ENCODE results near the gene HS2ST1. TPM values are rescaled to one million over a fixed set of nuclear protein-coding genes. Genes with fewer than 3 reads are reported as not detected.

Gene HS2ST1
- total and polyA plus RNA-seq, 2 donors (not counting 3 experiments of a cell fraction or from before 2014, with no cell fraction given): 5.5 to 31.2 TPM

DNA sequence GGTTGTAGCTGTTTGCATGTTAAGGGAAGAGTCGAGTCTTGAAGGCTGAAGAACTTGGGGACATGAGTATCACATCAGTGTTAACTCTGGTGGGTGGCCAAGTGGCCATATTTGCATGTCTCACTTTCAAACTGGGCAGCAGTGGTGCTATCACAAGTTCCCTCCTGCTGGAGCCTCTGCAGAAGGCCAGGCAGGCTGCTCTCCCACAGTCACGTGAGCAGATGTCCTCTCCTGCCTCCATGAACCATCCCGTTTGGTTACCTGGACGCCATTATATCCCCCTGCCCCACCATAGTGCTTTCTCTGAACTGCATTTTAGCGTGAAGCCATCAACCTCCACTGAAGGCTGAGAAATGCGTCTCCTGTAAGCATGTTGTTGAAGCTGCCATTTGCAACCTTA is 209.2 kb downstream of the HS2ST1 start:
- H3K27me3 ChIP-seq (ENCODE audit: control insufficient read depth in 2 of 2, insufficient read depth in 2 of 2, low read length in 2 of 2): peaks cover 2 to 5% of the 10 kb centered on the region in 2 experiments
- H4K20me1 ChIP-seq (replicated peaks; ENCODE audit: control insufficient read depth, extremely low read depth, insufficient read depth, low read length): no peaks in the 10 kb centered on the region
- H3K9me1 ChIP-seq (replicated peaks; ENCODE audit: control insufficient read depth, extremely low read depth, insufficient read depth, low read length): no peaks in the 10 kb centered on the region
- no TSS peak for BruUV-seq (replicated peaks)
- no peak overlapping the region for H3K4me3 ChIP-seq (replicated peaks in 1 of 3; ENCODE audit: insufficient read depth in 1 of 3, low read depth in 1 of 3, low read length in 3 of 3)
- H3K9me3 ChIP-seq (replicated peaks; ENCODE audit: control insufficient read depth, insufficient read depth, low read length): no peaks in the 10 kb centered on the region
- POLR2A ChIA-PET: no interaction called here
- intact Hi-C loops (cut with micrococcal nuclease) (no loop called here), dilution Hi-C loops (cut with MboI; ENCODE audit: extremely low pct_ligation_motif_present, low sequenced_read_pairs) (no loop called here)
- H3K27ac ChIP-seq (ENCODE audit: insufficient read depth, low read depth, low read length): no peak overlapping the region
- CTCF ChIA-PET: no interaction called here
- FAIRE-seq (no peak), DNase-seq (ENCODE audit: low read depth, low spot score) (no peak)
- H3K79me2 ChIP-seq (ENCODE audit: control insufficient read depth, insufficient read depth, low read length): no peaks in the 10 kb centered on the region
- no peak overlapping the region for H2AFZ ChIP-seq (ENCODE audit: low read depth, low read length)
- no peaks in the 10 kb centered on the region for H3K4me1 ChIP-seq (ENCODE audit: control insufficient read depth, extremely low read depth, insufficient read depth, low read length)
- no peaks in the 10 kb centered on the region for H3K36me3 ChIP-seq (ENCODE audit: control insufficient read depth in 2 of 2, extremely low read depth in 1 of 2, insufficient read depth in 2 of 2, low read length in 2 of 2)
- no peak overlapping the region for H3K9ac ChIP-seq (replicated peaks; ENCODE audit: extremely low read depth, insufficient read depth, low read length)
- no peak overlapping the region for H3K4me2 ChIP-seq (ENCODE audit: insufficient read depth, low read length)
- TF ChIP-seq EZH2 (IDR thresholded peaks at IDR 0.05; ENCODE audit: borderline replicate concordance, low read depth, low read length, severe bottlenecking) (no peak), GATA2 (IDR thresholded peaks at IDR 0.05; ENCODE audit: insufficient read depth, insufficient read length, low read depth, low read length) (no peak), JUN (IDR thresholded peaks at IDR 0.05; ENCODE audit: borderline replicate concordance, insufficient read depth, insufficient read length, low read depth) (no peak), FOS (IDR thresholded peaks at IDR 0.05; ENCODE audit: borderline replicate concordance, insufficient read depth, low read length) (no peak), POLR2AphosphoS5 (IDR thresholded peaks at IDR 0.05; ENCODE audit: insufficient read depth, low read depth, low read length) (no peak)
- TF ChIP-seq, protein P1, sequence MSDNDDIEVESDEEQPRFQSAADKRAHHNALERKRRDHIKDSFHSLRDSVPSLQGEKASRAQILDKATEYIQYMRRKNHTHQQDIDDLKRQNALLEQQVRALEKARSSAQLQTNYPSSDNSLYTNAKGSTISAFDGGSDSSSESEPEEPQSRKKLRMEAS (IDR thresholded peaks at IDR 0.05; ENCODE audit: insufficient read depth, insufficient read length): no peak

GRCh38 chr1:87126886-87127505 is 212.6 kb downstream of the HS2ST1 start:
- Histone ChIP-seq H3K36me3 (ENCODE audit: control insufficient read depth in 2 of 2, extremely low read depth in 1 of 2, insufficient read depth in 2 of 2, low read length in 2 of 2) (no peaks in the 10 kb centered on the region), H3K4me3 (replicated peaks in 1 of 3; ENCODE audit: insufficient read depth in 1 of 3, low read depth in 1 of 3, low read length in 3 of 3) (no peak overlapping the region), H3K79me2 (ENCODE audit: control insufficient read depth, insufficient read depth, low read length) (no peaks in the 10 kb centered on the region), H3K27me3 (ENCODE audit: control insufficient read depth in 2 of 2, insufficient read depth in 2 of 2, low read length in 2 of 2) (peaks cover 2 to 8% of the 10 kb centered on the region in 2 experiments), H3K4me2 (ENCODE audit: insufficient read depth, low read length) (no peak overlapping the region), H4K20me1 (replicated peaks; ENCODE audit: control insufficient read depth, extremely low read depth, insufficient read depth, low read length) (no peaks in the 10 kb centered on the region), H3K4me1 (ENCODE audit: control insufficient read depth, extremely low read depth, insufficient read depth, low read length) (peaks cover under 1% of the 10 kb centered on the region), H3K27ac (ENCODE audit: insufficient read depth, low read depth, low read length) (no peak overlapping the region), H3K9ac (replicated peaks; ENCODE audit: extremely low read depth, insufficient read depth, low read length) (no peak overlapping the region), H3K9me3 (replicated peaks; ENCODE audit: control insufficient read depth, insufficient read depth, low read length) (no peaks in the 10 kb centered on the region), H3K9me1 (replicated peaks; ENCODE audit: control insufficient read depth, extremely low read depth, insufficient read depth, low read length) (no peaks in the 10 kb centered on the region), H2AFZ (ENCODE audit: low read depth, low read length) (no peak overlapping the region)
- intact Hi-C loops (cut with micrococcal nuclease) (no loop called here), dilution Hi-C loops (cut with MboI; ENCODE audit: extremely low pct_ligation_motif_present, low sequenced_read_pairs) (no loop called here)
- ChIA-PET POLR2A (no interaction called here), CTCF (no interaction called here)
- TF ChIP-seq, protein P1 (IDR thresholded peaks at IDR 0.05; ENCODE audit: insufficient read depth, insufficient read length): no peak
- TF ChIP-seq MYC (IDR thresholded peaks at IDR 0.05; ENCODE audit: low read depth, low read length) (no peak), EZH2 (IDR thresholded peaks at IDR 0.05; ENCODE audit: borderline replicate concordance, low read depth, low read length, severe bottlenecking) (no peak), FOS (IDR thresholded peaks at IDR 0.05; ENCODE audit: borderline replicate concordance, insufficient read depth, low read length) (no peak), POLR2A (IDR thresholded peaks at IDR 0.05; ENCODE audit: low read depth, low read length) (no peak)
- no TSS peak for BruUV-seq (replicated peaks)
- FAIRE-seq: no peak
- DNase-seq (ENCODE audit: low read depth, low spot score): no peak
